Muscle of arm (tissue), 12 donors: Measurements from ENCODE around the gene C20orf202. TPM values are rescaled to one million over a fixed set of nuclear protein-coding genes. Genes with fewer than 3 reads are reported as not detected.
"Not testable (repeated sequence)": the region's sequence is repeated elsewhere in the genome, so short reads cannot be mapped to it uniquely, and the experiment has no call there.

Experiments
- DNase-seq: peaks from one replicate; pipeline ENCODE4 v3.0.0-alpha.2; 2013
- polyA plus RNA-seq, 12 donors: library from polyadenylated mRNA; unstranded; fragments of 120-200 nt; gene quantifications; one replicate each; pipeline ENCODE4 v1.2.1, GENCODE V29; 2013; ENCODE audit not compliant: insufficient read length in 12 of 12

C20orf202 gene
- polyA plus RNA-seq, 12 donors: 0.23 to 0.63 (median 0.47) TPM; not detected in 2

- DNase-seq: no peak
These were observed 4.1 kb downstream of the C20orf202 start for GRCh38 chr20:1207293-1207878.

GRCh38 chr20:1209447-1210387 is 6.5 kb downstream of the C20orf202 start:
- no peak for DNase-seq

GRCh38 chr20:1210501-1210900 is 7.2 kb downstream of the C20orf202 start:
- no peak for DNase-seq

GRCh38 chr20:1212023-1212422 is 8.8 kb downstream of the C20orf202 start:
- DNase-seq: no peak

GRCh38 chr20:1212607-1213396 is 9.5 kb downstream of the C20orf202 start:
- peak; percentile 53 for DNase-seq

- no peak for DNase-seq
These were observed 11.6 kb downstream of the C20orf202 start for GRCh38 chr20:1214838-1215261.

- no peak for DNase-seq
These were observed 12.3 kb downstream of the C20orf202 start for GRCh38 chr20:1215386-1216170.

- not testable (repeated sequence) for DNase-seq
These were observed 13.5 kb downstream of the C20orf202 start for GRCh38 chr20:1216527-1217427.

- not testable (repeated sequence) for DNase-seq
These were observed 19.5 kb downstream of the C20orf202 start for GRCh38 chr20:1222750-1223149.

- DNase-seq: no peak
These were observed 21.1 kb downstream of the C20orf202 start for GRCh38 chr20:1224205-1224890.

- no peak for DNase-seq
These were observed 22.1 kb downstream of the C20orf202 start for GRCh38 chr20:1225263-1225782.

GRCh38 chr20:1225783-1226654 is 22.8 kb downstream of the C20orf202 start, which contains the start of gene RAD21L1:
Gene RAD21L1 (plus strand): TSS chr20:1226044. CDS start chr20:1228454, 2,410 bp downstream.
- peak; percentile 25 for DNase-seq

- no peak for DNase-seq
These were observed 26.3 kb downstream of the C20orf202 start for GRCh38 chr20:1229541-1229940.

- no peak for DNase-seq
These were observed 29.2 kb downstream of the C20orf202 start for GRCh38 chr20:1232286-1233111.

- DNase-seq: no peak
These were observed 37.3 kb downstream of the C20orf202 start for GRCh38 chr20:1240549-1240948.

- no peak for DNase-seq
These were observed 38.2 kb downstream of the C20orf202 start for GRCh38 chr20:1241456-1241855.

GRCh38 chr20:1242099-1242498 is 38.8 kb downstream of the C20orf202 start:
- DNase-seq: no peak
